Activated CD4-positive, alpha-beta T cell treated with anti-CD3 and anti-CD28 coated beads for 48 hours (primary cell): ENCODE data around the gene GRPEL1.

Experiments used
- DNase-seq: peaks from one replicate; pipeline ENCODE4 v3.0.0-alpha.2; 2020

The GRPEL1 gene

DNA sequence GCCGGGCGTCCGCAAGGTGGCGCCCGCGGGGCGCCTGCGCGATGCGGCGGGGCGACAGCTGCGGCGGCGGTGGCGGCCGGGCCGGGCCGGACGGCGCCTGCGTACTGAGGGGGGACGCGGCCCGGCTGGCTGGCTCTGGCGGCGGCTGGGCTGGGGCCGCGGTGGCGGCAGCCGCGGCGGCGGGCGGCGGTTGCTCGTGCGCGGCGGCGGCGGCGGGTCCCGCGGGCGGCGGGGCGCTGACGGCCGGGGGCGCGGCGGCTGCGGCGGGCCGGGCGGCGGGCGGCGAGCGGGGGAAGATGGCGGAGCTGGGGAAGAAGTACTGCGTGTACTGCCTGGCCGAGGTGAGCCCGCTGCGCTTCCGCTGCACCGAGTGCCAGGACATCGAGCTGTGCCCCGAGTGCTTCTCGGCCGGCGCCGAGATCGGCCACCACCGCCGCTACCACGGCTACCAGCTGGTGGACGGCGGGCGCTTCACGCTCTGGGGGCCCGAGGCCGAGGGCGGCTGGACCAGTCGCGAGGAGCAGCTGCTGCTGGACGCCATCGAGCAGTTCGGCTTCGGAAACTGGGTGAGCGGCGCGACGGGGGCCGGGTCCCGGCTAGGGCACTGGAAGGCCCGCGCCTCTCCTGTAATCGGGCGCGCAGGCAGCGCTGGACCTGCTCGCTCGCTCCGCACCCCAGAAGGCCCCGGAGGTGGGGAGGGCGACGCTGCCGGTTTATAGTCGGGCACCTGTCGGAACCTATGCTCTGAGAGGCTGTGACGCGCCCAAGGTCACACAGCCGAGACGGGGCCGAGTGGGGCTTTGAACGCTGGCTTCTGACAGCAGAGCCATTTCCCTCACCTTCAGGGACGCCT is 24.4 kb downstream of the GRPEL1 start, which contains the start of gene TADA2B:
Gene TADA2B (plus strand): TSS at position 89 of the 853 bp plus-strand sequence. CDS start 208 bp downstream, at position 297.
- DNase-seq = peak; percentile 62

DNA sequence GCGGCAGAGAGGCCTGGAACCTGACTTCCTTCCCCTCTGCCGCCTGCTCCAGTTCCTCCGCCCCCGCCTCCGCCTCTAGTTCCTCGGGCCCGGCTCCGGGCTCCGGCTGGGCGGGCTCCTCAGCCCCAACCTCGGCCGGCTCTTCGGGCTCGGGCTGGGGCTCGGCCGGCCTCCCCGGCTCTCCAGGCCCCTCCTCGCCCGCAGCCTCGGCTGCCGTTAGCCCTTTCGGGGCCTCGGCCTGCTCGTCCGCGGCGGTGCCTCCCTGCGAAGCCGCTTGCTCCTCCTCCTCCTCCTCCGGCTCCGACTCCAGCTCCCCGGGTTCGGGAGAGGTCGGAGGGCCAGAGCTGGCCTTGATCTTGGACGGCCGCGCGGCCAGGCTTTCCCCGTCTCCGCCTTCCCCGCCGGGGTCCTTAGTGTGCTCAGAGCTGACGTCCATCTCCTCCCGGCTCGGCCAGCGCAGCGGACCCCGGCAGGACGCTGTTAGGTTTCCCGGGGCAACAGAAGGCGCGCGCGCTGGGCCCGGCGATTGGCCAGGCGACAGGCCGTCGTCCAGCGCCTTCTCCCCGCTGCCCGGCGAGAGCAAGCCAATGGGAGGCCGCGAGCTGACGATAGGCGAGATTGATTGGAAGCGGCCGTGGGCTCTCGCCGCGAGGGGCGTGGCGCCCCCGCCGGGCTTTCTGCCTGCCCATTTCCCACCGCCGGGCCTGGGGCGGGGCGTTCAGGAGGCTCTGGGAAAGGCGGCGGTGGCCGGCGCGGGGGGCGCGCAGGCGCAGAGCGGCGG is 25.2 kb downstream of the GRPEL1 start:
- DNase-seq = peak; percentile 95

DNA sequence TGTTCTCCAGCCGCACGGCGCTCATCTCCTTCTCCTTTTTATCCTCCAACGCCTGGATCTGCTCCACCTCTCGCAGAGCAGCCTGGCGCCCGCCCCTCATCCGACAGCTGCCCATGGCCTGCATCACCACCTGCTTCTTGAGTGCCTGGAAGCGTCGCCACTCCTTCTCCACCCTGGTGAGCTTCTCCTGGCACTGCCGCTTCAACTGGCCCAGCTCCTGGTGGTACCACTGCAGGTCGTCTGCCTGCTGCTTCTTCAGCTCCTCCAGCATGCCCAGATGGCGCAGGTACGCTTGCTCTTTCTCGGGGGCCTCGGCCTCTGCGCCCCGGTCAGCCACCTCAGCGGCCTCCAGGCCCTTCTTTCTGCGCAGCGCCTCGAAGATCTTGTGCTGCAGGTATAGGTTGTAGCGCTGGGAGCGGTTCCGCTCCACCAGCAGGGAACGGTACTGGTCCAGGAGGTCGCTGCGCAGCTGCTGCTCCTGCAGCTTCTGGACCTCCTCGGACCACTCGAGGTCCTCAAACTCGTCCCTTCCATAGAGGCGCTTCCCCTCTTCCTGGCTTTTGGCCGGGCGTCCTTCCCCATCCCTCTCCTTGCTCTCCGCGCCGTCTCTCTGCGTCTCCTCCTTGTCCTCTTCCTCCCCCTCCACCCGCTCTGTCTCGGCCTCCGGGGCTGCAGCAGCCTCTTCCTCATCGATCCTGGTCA is 25.9 kb downstream of the GRPEL1 start:
- no peak for DNase-seq

GRCh38 chr4:7041246-7041645 is 26.6 kb downstream of the GRPEL1 start:
- DNase-seq = no peak

DNA sequence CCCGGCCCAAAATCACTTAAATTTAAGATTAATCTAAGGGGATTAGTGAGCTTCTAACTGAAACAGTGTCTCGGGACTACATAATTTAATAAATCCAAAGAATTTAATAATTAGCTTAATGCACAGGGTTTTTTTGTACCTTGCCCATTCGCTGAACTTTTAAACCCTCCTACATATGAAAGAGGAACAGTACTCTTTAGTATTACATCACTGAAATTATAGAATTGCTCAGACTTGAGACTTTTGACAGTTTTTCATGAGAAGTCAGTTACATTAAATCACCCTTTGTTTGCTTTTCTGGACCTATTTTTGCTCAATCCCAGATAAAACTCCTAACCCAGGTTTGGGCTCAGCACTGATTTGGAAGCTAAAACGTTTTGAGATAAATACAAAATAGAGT is 27.1 kb downstream of the GRPEL1 start:
- DNase-seq = no peak

GRCh38 chr4:7037425-7037824 is 30.4 kb downstream of the GRPEL1 start:
- no peak for DNase-seq

GRCh38 chr4:7034262-7035081 is 33.4 kb downstream of the GRPEL1 start:
- DNase-seq = no peak

DNA sequence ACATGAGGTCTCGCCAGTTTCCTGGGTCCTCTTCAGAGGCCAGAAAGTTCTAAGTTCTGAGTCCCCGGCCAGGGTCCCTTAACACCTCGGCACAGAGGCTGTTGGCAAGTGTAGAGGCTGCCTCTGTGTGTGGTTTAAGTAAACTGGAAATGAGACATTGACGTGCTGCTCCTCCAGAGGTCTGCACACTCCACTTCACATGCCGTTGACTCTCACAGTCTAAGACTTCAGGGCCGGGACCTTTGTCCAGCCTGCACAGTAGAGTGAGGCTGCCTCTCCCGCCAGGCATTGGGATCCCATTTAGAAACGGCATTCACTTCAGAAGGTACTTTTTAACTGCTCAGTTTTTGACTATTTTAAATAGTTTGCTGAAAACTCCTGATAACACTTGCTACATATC is 35.3 kb downstream of the GRPEL1 start:
- DNase-seq = no peak

GRCh38 chr4:7031558-7032449 is 36.1 kb downstream of the GRPEL1 start:
- DNase-seq = no peak

GRCh38 chr4:7030856-7031255 is 37.0 kb downstream of the GRPEL1 start:
- no peak for DNase-seq

DNA sequence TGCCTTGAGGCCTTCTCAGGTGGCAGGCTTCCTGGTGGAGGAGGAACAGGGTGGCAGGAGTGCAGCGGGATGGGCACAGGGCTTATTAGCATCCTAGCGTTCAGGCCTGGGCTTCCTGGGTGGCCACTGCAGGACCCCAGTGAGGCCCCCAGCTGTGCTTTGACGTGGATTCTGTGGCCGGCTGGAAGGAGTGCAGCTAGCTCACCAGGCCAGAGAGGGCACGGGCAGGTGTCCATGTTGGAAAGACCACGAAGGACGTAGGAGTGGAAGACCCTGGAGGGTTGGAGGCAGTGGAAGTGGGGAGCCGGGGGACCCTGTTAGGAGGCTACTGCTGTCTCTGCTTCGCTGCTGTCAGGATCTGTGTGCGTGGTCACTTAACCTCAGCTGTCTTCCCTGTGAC is 37.9 kb downstream of the GRPEL1 start:
- no peak for DNase-seq

DNA sequence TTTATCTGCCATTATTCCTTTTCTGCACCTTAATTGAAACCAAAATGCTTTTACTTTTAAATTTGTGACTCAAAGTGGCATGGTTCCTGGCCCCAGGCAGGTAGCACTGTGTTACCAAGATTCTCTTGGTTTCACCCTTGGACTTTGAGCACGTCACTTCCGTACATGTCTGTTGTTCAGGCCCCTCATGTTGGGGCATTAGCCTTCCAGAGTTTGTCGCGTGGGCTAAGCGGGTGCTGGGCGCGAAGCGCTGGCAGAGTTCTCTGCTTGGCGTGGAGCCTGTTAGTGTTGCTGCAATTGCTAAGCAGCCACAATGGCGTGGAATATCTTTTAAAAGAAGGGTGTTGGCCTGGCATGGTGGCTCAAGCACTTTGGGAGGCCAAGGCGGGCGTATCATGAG is 38.7 kb downstream of the GRPEL1 start:
- DNase-seq = no peak

GRCh38 chr4:7027913-7028312 is 40.0 kb downstream of the GRPEL1 start:
- no peak for DNase-seq

GRCh38 chr4:7027284-7027683 is 40.6 kb downstream of the GRPEL1 start:
- no peak for DNase-seq

DNA sequence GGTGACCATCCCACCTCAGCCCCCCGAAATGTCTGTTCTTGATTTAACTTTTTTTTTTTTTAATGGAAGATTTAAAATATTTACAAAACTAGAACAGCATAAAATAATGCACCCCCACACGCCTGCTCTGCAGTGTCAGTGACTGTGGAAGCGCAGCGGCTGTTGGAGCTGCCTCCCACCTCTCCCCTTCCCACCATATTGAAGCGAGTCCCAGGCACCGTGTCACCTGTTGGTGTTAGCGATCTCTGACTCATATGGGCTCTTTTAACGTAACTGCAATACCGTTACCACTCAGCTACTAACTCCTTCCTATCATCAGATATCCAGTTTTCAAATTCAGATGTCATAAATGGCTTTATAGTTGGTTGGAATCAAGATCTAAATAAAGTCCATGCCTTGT is 41.8 kb downstream of the GRPEL1 start:
- no peak for DNase-seq

GRCh38 chr4:7025040-7025602 is 42.7 kb downstream of the GRPEL1 start:
- DNase-seq = no peak

DNA sequence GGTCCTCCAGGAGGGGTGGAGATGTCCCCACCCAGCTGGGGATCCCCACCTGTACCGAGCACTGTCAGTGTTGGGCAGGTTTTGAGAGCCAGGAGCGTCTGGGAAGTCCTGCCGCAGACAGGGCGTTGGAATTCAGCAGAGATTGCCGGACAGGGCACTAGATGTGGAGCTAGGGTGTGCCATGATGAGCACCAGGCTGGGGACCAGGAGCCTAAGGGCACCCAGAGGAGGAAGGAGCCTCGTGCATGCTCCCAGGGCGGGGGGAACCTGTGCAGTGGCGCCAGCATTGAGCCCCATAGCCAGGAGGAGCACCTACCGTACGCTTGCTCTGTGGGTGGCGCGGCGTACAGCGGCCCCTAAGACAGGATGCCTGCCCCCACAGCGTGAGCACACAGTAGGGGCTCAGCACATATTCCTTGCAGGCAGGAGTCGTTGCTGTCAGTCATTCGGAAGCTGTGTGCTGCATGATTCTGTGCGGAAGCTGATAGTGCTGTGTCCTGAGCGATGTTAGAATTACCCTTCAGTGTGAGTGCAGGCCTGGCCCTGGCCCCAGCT is 43.5 kb downstream of the GRPEL1 start:
- no peak for DNase-seq

DNA sequence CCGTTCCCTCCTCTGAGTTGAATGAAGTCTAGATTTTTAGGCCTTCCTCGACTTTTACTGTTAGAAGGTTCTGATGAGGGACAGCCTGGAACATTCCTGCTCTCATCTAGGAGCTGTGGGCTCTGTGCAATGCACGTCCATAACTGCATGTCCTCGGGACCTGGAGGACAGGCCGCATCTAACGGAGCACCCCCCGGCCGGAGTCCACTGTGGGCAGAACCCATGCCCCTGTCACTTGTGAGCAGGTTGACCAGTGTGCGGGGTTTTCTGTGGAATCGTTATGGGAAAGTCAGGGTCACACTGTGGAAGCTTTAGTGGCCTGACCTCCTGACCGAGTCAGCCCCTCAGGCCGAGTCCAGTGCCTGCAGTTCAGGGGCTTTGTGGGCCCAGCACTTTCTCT is 44.0 kb downstream of the GRPEL1 start:
- DNase-seq = no peak

- DNase-seq = no peak
Measured at GRCh38 chr4:7023486-7023885, 44.4 kb downstream of the GRPEL1 start.

DNA sequence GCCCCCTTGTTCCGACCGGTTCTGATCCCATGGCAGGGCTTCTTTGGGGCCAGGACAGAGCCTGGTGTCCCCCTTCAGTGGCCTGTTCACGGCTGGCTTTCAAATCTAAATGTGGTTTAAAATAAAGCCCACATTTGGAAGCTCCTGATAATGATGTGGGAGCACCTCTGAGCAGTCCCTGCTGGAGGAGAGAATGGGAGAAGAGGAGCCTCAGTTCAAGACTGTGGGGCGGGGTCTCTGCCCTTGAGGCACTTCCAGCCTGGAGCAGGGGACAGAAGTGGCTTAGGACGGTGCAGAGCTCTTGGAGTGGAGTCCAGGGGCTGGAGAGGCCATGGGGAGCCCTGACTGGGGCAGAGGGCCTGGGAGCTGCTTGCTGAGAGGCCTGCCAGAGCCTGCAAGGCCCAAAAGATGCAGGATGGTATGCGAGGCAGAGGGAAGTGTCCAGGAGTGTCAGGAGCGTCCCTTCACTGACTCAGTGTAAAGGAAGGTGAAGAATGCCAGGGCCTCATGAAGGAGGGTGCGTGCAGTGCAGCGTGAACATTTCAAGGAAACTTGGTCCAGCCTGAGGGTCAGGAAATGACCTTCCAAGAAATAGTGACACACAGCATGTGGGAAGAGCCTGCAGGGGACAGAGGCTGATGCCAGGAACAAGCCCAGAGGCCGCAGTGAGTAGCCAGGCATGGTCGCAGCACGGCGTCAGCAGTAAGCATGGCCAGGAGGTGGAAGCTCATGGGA is 45.8 kb downstream of the GRPEL1 start:
- no peak for DNase-seq
